ENCODE results near the gene CXCL10. TPM values are rescaled to one million over a fixed set of nuclear protein-coding genes. Genes with fewer than 3 reads are reported as not detected.

CXCL10 gene
- total RNA-seq, 1 experiment from 2014 or later, result 6.7 TPM

- no TSS peak for BruUV-seq (replicated peaks)
- Mint-ChIP-seq H3K27me3 (ENCODE audit: unreplicated experiment) (peaks cover 13% of the 10 kb centered on the region), H3K36me3 (ENCODE audit: insufficient read depth, unreplicated experiment) (peaks cover 3% of the 10 kb centered on the region), H3K27ac (ENCODE audit: unreplicated experiment) (no peak overlapping the region), H3K4me3 (ENCODE audit: low read depth, unreplicated experiment) (no peak overlapping the region), H3K9me3 (ENCODE audit: low read depth, unreplicated experiment) (no peaks in the 10 kb centered on the region), H3K4me1 (ENCODE audit: low read depth, unreplicated experiment) (peaks cover 20% of the 10 kb centered on the region)
- intact Hi-C loops (cut with micrococcal nuclease; ENCODE audit: unreplicated experiment), result loop anchor here (1.0 kb wide), 1 partner anchor 72 kb away; no protein-coding TSS in a partner anchor
- TF ChIP-seq CTCF (IDR thresholded peaks at IDR 0.05; ENCODE audit: unreplicated experiment), result no peak
- CTCF ChIA-PET, result interaction anchor here (1.0 to 2.2 kb wide), 6 partner anchors 12 to 100 kb away, joined by 3 to 17 read pairs (median 6); partner anchors contain the start of gene CXCL9
- DNase-seq, result no peak
Measured at GRCh38 chr4:75995727-75996126, 27.6 kb downstream of the CXCL10 start.

- intact Hi-C loops (cut with micrococcal nuclease; ENCODE audit: unreplicated experiment), result no loop called here
- DNase-seq, result no peak
- peaks cover 23% of the 10 kb centered on the region for H3K4me1 Mint-ChIP-seq (ENCODE audit: low read depth, unreplicated experiment)
- BruUV-seq (replicated peaks), result no TSS peak
- H3K9me3 Mint-ChIP-seq (ENCODE audit: low read depth, unreplicated experiment), result no peaks in the 10 kb centered on the region
- H3K27ac Mint-ChIP-seq (ENCODE audit: unreplicated experiment), result no peak overlapping the region
- H3K36me3 Mint-ChIP-seq (ENCODE audit: insufficient read depth, unreplicated experiment), result peaks cover 11% of the 10 kb centered on the region
- peaks cover 13% of the 10 kb centered on the region for H3K27me3 Mint-ChIP-seq (ENCODE audit: unreplicated experiment)
- CTCF ChIA-PET, result interaction anchor here (1.0 kb wide), 1 partner anchor 84 kb away, joined by 3 read pairs; no protein-coding TSS in a partner anchor
- H3K4me3 Mint-ChIP-seq (ENCODE audit: low read depth, unreplicated experiment), result no peak overlapping the region
- no peak for TF ChIP-seq CTCF (IDR thresholded peaks at IDR 0.05; ENCODE audit: unreplicated experiment)
Measured at GRCh38 chr4:75992462-75992861, 30.8 kb downstream of the CXCL10 start.

- CTCF ChIA-PET, result interaction anchor here (0.6 kb wide), 2 partner anchors 12 to 96 kb away, joined by 3 read pairs; no protein-coding TSS in a partner anchor
- H3K36me3 Mint-ChIP-seq (ENCODE audit: insufficient read depth, unreplicated experiment), result peaks cover 11% of the 10 kb centered on the region
- no peaks in the 10 kb centered on the region for H3K9me3 Mint-ChIP-seq (ENCODE audit: low read depth, unreplicated experiment)
- intact Hi-C loops (cut with micrococcal nuclease; ENCODE audit: unreplicated experiment), result no loop called here
- peak overlapping the region; percentile 82 for H3K4me3 Mint-ChIP-seq (ENCODE audit: low read depth, unreplicated experiment)
- BruUV-seq (replicated peaks), result no TSS peak
- peaks cover 23% of the 10 kb centered on the region for H3K4me1 Mint-ChIP-seq (ENCODE audit: low read depth, unreplicated experiment)
- peak overlapping the region; percentile 66 for H3K27ac Mint-ChIP-seq (ENCODE audit: unreplicated experiment)
- TF ChIP-seq CTCF (IDR thresholded peaks at IDR 0.05; ENCODE audit: unreplicated experiment), result no peak
- DNase-seq, result no peak
- H3K27me3 Mint-ChIP-seq (ENCODE audit: unreplicated experiment), result peaks cover 9% of the 10 kb centered on the region
Measured at GRCh38 chr4:75989846-75990528, 33.3 kb downstream of the CXCL10 start.

DNA sequence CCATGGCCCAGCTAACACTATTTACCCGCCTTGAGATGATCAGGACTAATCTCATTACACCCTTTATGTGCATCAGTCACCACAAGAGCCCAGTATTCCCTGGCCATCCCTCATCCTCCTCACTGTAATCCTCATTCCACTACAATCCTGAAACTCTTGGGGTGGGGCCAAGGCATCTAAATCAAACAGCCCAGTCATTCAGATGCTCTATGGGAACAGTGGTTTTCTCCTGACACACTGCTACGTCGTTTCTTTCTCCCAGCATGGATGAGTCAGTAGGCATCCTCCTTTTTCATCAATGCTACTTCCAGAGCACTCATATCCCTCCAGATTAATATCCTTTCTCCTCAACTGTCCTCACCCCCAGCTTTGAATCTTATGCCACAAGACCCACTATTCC lies 38.2 kb downstream of the CXCL10 start:
- no peak for DNase-seq
- no peak overlapping the region for H3K4me3 Mint-ChIP-seq (ENCODE audit: low read depth, unreplicated experiment)
- H3K27ac Mint-ChIP-seq (ENCODE audit: unreplicated experiment), result no peak overlapping the region
- CTCF ChIA-PET, result no interaction called here
- H3K9me3 Mint-ChIP-seq (ENCODE audit: low read depth, unreplicated experiment), result no peaks in the 10 kb centered on the region
- BruUV-seq (replicated peaks), result no TSS peak
- H3K36me3 Mint-ChIP-seq (ENCODE audit: insufficient read depth, unreplicated experiment), result peaks cover 10% of the 10 kb centered on the region
- H3K27me3 Mint-ChIP-seq (ENCODE audit: unreplicated experiment), result no peaks in the 10 kb centered on the region
- TF ChIP-seq CTCF (IDR thresholded peaks at IDR 0.05; ENCODE audit: unreplicated experiment), result no peak
- peaks cover 23% of the 10 kb centered on the region for H3K4me1 Mint-ChIP-seq (ENCODE audit: low read depth, unreplicated experiment)
- intact Hi-C loops (cut with micrococcal nuclease; ENCODE audit: unreplicated experiment), result no loop called here

Data from Calu3 (cell line).